GM19455 (cell line): ENCODE results near the gene HABP4.
A peak's percentile ranks its signal among the peaks of the same experiment; 100 is the strongest.

ENCODE experiments used
- ATAC-seq: cut with Tn5 transposase; IDR thresholded peaks from one replicate; pipeline ENCODE4 v1.9.1; 2021; ENCODE audit not compliant: unreplicated experiment

The HABP4 gene

GRCh38 chr9:96449845-96450612 is at the start of gene HABP4:
Gene HABP4, plus strand, starts transcription at chr9:96450169. Its CDS starts 111 bp downstream, at chr9:96450280.
- peak; percentile 97 for ATAC-seq

DNA sequence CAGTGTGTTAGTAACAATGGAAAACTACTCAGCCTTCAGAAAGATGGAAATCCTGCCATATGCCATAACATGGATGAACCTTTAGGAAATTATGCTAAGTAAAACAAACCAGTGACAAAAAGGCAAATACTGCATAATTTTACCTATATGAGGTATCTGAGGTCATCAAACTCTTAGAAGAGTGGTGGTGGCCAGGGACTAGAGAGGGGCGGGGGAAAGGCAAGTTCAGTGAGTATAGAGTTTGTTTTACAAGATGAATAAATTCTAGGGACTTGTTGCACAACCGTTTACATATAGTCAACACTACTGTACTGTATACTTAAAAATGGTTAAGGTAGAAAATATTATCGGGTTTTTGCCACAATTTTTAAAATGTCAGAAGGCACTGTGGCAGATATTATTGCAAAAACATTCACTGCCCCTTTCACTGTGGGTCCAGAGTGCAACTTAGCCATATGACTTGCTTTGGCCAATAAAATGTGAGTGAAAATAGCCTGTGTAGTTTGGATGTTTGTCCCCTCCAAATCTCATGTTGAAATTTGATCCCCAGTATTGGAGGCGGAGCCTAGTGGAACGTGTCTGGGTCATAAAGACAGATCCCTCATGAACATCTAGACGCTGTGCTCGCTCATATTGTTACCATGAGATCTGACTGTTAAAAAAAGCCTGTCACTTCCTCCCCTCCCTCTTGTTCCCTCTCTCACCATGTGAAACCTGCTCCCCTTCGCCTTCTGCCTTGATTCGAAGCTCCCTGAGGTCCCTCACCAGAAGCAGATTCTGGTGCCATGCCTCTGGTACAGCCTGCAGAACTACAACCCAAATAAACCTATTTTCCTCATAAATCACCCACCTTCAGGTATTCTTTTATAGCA is 41.3 kb upstream of the HABP4 start:
- ATAC-seq: no peak

- ATAC-seq: no peak
These were observed 38.7 kb upstream of the HABP4 start for GRCh38 chr9:96411129-96411838.

DNA sequence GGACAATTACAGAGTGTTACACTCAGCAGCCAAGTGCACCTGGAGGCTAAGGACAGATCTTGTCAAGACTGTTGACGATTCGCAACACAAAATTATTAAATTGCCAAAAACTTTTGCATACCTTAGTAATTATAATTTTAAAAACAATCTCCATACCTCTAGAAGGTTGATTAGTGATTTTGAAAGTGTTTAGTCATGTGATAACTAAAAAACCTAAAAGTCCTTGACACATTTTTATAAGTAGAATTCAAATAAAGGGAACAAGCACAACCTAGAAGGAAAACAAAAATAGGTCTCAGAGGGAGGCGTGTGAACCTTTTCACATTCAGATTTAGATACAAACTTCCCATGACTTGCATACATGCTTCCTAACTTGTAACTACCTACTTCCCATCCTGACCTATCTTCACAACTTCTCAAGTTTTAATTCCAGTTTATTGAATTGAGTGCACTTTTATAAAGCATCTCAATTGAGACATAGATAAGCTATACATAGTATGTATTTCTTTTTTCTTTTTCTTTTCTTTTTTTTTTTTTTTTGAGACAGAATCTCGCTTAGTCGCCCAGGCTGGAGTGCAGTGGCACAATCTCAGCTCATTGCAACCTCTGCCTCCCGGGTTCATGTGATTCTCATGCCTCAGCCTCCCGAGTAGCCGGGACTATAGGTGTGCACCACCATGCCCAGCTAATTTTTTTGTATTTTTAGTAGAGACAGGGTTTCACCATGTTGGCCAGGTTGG is 37.6 kb upstream of the HABP4 start:
- ATAC-seq: no peak

GRCh38 chr9:96413302-96414221 is 36.4 kb upstream of the HABP4 start:
- ATAC-seq: no peak

GRCh38 chr9:96417051-96417586 is 32.9 kb upstream of the HABP4 start:
- peak; percentile 19 for ATAC-seq

- peak; percentile 6 for ATAC-seq
These were observed 32.3 kb upstream of the HABP4 start for GRCh38 chr9:96417661-96418082.

DNA sequence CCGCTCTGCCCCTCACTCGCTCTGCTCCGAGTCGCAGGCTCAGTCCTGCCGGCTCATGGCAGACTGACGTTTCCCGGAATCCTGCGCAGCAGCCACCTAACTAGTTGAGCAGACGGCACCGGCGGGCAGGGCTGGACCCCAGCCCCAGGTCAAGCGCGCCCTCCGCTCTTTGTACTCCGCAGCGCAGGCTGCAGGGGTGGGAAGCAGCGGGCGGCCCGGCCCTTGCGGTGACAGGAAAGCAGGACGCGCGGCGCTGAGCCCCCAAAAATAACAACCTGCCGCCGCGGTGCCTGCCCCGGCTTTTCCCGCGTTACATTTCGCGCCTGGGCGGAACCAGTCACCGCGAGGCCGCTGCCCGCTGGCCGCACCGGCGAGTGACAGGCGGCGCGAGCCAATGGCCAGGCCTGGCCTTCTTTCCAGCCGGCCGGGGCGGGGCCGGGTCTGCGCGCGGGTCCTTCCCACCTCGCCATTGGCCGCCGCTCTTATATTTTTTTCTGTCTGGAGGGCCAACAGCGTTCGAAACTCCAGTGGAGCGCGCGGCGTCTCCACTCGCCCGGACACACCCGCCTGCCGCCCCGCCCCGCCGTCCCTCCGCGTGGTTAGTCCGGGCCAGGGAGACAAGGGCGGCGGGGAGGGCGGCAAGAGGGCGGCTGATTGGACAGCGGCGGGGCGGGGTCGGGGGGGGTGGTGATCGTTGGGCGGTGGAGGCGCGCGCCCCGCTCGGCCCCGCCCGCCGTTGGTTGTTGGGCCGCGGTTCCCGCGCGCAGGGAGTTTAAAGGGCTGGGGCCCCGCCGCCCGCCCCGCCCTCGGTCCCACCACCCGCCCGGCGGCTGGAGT is 31.7 kb upstream of the HABP4 start, which contains the start of gene ZNF367:
Gene ZNF367, minus strand, starts transcription at position 288 of the 837 bp plus-strand sequence. CDS start 338 bp downstream, outside the sequence.
- peak; percentile 74 for ATAC-seq

DNA sequence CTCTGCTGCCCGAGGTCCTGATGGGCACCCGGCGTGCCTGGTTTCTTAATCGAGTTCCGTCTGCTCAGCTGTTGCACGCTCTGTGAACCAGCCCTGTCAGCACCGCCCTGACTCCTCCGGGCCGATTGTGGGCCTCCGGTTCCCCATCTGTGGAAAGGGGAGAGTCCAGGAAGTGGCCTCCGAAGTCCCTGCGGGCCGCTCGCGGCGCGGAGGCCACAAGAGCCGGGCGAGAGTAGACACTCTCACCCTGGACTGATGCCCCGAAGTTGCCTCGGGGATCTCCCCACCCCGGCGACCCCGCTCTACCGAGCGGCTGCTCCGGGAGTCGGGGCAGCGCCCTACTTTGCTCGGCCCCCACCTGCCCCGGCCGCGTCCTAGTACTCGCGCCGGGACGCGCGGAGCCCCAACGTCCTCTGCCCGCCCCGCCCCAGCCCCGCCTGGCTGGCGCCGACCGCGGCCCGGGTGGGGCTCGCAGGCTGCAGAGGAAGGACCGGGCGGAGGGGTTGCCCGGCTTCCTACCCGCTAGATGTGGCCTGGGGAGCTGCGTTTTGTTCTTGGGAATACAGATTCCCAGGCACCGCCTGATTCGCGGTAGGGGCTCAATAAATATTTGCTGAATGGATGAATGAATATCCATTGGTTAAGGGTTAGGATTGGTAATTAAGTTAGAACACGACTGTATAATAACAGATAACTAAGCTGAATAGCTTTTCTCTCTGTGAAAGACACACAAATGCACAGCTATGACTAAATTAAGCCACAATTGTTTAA is 30.9 kb upstream of the HABP4 start:
- ATAC-seq: peak; percentile 39

DNA sequence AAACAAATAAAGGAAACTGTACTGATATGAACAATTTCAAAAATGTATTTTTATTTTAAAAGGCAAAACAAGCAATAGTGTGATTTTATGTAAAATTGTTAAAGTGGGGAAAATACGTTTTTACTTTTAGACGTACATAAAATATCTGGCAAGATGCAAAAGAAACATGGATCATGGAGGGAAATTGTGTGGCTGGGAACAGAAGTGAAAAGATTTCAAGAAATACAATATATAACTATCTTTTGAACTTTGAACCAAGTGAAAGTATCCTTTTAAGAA is 30.3 kb upstream of the HABP4 start:
- no peak for ATAC-seq

- no peak for ATAC-seq
These were observed 29.3 kb upstream of the HABP4 start for GRCh38 chr9:96420468-96421219.

- no peak for ATAC-seq
These were observed 26.5 kb upstream of the HABP4 start for GRCh38 chr9:96423322-96423984.

DNA sequence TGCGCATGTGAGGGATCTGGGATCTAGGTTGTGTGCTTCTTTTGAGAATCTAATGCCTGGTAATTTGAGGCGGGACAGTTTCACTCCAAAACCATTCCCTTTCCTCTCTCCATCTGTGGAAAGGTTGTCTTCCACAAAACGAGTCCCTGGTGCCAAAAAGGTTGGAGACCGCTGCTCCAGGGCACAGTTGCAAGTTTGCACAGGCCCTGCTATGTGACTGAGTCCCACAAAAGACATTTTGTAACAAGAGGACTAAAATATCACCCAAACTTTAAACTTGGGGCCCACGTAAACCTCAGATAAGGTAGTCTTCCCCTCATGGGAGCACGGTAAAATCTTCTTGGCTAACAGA is 26.0 kb upstream of the HABP4 start:
- no peak for ATAC-seq

DNA sequence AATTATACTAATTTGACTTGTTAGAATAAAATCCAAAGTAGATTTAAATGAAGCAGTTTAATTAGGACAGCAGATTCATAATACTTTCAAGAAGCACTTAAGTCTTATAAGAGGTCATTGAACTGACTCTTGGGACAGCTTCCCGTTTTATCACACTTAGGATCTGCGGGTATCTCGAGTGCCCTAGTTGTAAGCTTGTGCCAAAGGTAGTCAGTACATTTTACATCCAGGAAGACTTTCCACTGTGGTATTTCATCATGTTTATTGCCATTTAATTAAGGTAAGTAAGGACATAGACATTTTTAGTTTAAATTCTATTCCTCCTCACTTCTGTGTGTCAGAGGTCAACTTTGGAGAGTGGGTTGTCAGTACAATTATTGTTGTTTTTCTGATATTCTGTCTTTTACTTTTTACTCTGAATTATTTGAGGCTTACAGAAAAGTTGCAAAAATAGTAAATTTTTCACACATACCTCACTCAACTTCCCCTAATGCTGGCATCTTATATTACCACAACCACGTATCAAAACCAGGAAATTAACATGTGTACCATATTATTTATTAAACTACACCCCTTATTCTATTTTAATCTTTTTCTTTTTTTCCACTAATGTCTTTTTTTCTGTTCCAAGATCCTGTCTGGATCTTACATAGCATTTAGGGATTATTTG is 24.3 kb upstream of the HABP4 start:
- no peak for ATAC-seq

- no peak for ATAC-seq
These were observed 20.2 kb upstream of the HABP4 start for GRCh38 chr9:96429732-96430131.

GRCh38 chr9:96430377-96430776 is 19.6 kb upstream of the HABP4 start:
- ATAC-seq: no peak
